Panc1 (cell line): ENCODE results near the gene KBTBD2. TPM values are rescaled to one million over a fixed set of nuclear protein-coding genes. Genes with fewer than 3 reads are reported as not detected.

Source experiments
- ATAC-seq: fragments of 200-7000 bp; cut with Tn5 transposase; 2 replicates; pipeline ENCODE4 v1.9.1; 2020; ENCODE audit warnings: mild to moderate bottlenecking, moderate library complexity
- BruUV-seq: library from RNA; stranded (reverse); fragments of 400-500 nt; replicated peaks from 2 replicates; lab custom pipeline; 2021; lab: Mats Ljungman, UMichigan
- CTCF ChIA-PET: fragments of 300-600 bp; sonication (Branson Sonifier 250); formaldehyde crosslinking; loops from one replicate; lab custom pipeline; 2022; ENCODE audit warnings: antibody characterized with exemption; lab: Charles Lee
- POLR2A ChIA-PET: fragments of 300-600 bp; sonication (Branson Sonifier 250); formaldehyde crosslinking; loops from one replicate; lab custom pipeline; 2022; ENCODE audit warnings: antibody characterized with exemption; lab: Charles Lee
- DNase-seq: peaks from one replicate; pipeline ENCODE4 v3.0.0-alpha.2; 2010; ENCODE audit warnings: low read depth, low spot score
- H3K27ac ChIP-seq: 2 replicates; pipeline ENCODE4 v1.5.1; 2011; ENCODE audit warnings: mild to moderate bottlenecking, low read length, inconsistent platforms
- H3K27me3 ChIP-seq: fragments of 200-500 bp; sonication (Bioruptor generic); 2 replicates; pipeline ENCODE4 v1.6.0; 2014; ENCODE audit warnings: low read length, inconsistent platforms; ENCODE audit not compliant: control insufficient read depth, insufficient read depth
- H3K36me3 ChIP-seq: fragments of 200-500 bp; sonication (Bioruptor generic); 2 replicates; pipeline ENCODE4 v1.5.1; 2014; ENCODE audit warnings: inconsistent platforms, mild to moderate bottlenecking, low read length, moderate library complexity; ENCODE audit not compliant: control insufficient read depth, insufficient read depth
- H3K4me1 ChIP-seq: 2 replicates; pipeline ENCODE4 v1.5.1; 2011; ENCODE audit warnings: inconsistent platforms, mild to moderate bottlenecking, low read length, moderate library complexity; ENCODE audit not compliant: control insufficient read depth, insufficient read depth
- H3K4me3 ChIP-seq, 2 experiments: 2 replicates each; pipeline ENCODE4 v1.5.1; 2011 to 2012; ENCODE audit warnings: low read depth in 2 of 2, low read length in 2 of 2, mild to moderate bottlenecking in 2 of 2, inconsistent platforms in 1 of 2, moderate library complexity in 1 of 2
- H3K9me3 ChIP-seq: fragments of 200-500 bp; sonication (Bioruptor generic); 2 replicates; pipeline ENCODE4 v1.5.1; 2014; ENCODE audit warnings: low read depth, mild to moderate bottlenecking, inconsistent platforms, low read length, moderate library complexity; ENCODE audit not compliant: control insufficient read depth, insufficient read depth
- CTCF ChIP-seq: fragments of 450-650 bp; IDR thresholded peaks from 2 replicates; pipeline ENCODE4 v1.5.1; 2017; ENCODE audit warnings: mild to moderate bottlenecking
- POLR2AphosphoS5 ChIP-seq: IDR thresholded peaks from 2 replicates; pipeline ENCODE4 v1.6.1; 2012; ENCODE audit warnings: mild to moderate bottlenecking, low read depth, low read length, moderate library complexity
- REST ChIP-seq, 2 experiments: IDR thresholded peaks; 2 replicates each; pipeline ENCODE4 v1.6.1; 2011 to 2012; ENCODE audit warnings: low read depth in 2 of 2, control low read depth in 1 of 2, low read length in 1 of 2, mild to moderate bottlenecking in 1 of 2, moderate library complexity in 1 of 2; ENCODE audit not compliant: insufficient read depth in 1 of 2
- SIN3A ChIP-seq: IDR thresholded peaks from 2 replicates; pipeline ENCODE4 v1.6.1; 2012; ENCODE audit warnings: low read depth, mild to moderate bottlenecking, low read length, moderate library complexity, borderline replicate concordance; ENCODE audit not compliant: insufficient read depth
- TCF7L2 ChIP-seq: IDR thresholded peaks from 2 replicates; pipeline ENCODE4 v1.6.1; 2011; ENCODE audit warnings: mild to moderate bottlenecking, low read depth, low read length, inconsistent platforms
- in situ Hi-C: cut with HindIII; loops from 2 replicates; pipeline ENCODE4 v1.10.0; 2016; ENCODE audit warnings: low sequenced_read_pairs, low pct_unique_long_range_greater_than_20kb
- intact Hi-C: fragments of 100-400 bp; cut with micrococcal nuclease; formaldehyde crosslinking; loops from one replicate; pipeline ENCODE4 v1.10.0; 2022; ENCODE audit not compliant: unreplicated experiment
- total RNA-seq: library from RNA; stranded (reverse); gene quantifications from one replicate; pipeline ENCODE4 v1.2.1, GENCODE V29; 2021; ENCODE audit not compliant: unreplicated experiment

Gene KBTBD2
- total RNA-seq, 1 experiment from 2014 or later: 36.8 TPM

- in situ Hi-C loops (no loop called here), intact Hi-C loops (no loop called here)
- no peak for DNase-seq
- Histone ChIP-seq H3K27ac (peak overlapping the region; percentile 99), H3K9me3 (no peaks in the 10 kb centered on the region), H3K4me3 (peak overlapping the region; percentile 58 to 83), H3K27me3 (no peaks in the 10 kb centered on the region), H3K4me1 (peaks cover 24% of the 10 kb centered on the region), H3K36me3 (peaks cover 3% of the 10 kb centered on the region; the same call in 1 of the 2 replicates)
- peak; percentile 26 for ATAC-seq
- TF ChIP-seq TCF7L2 (no peak), POLR2AphosphoS5 (no peak), SIN3A (no peak), REST (IDR thresholded peaks at IDR 0.05; ENCODE audit: insufficient read depth in 1 of 2, low read depth in 2 of 2, low read length in 1 of 2) (no peak), CTCF (no peak)
- POLR2A ChIA-PET: no interaction called here
- CTCF ChIA-PET: interaction anchor here (0.9 kb wide), 1 partner anchor 47 kb away, joined by 3 read pairs; no protein-coding TSS in a partner anchor
- BruUV-seq: TSS peak; percentile 95
Measured at GRCh38 chr7:32892521-32893206, 1.1 kb upstream of the KBTBD2 start.

DNA sequence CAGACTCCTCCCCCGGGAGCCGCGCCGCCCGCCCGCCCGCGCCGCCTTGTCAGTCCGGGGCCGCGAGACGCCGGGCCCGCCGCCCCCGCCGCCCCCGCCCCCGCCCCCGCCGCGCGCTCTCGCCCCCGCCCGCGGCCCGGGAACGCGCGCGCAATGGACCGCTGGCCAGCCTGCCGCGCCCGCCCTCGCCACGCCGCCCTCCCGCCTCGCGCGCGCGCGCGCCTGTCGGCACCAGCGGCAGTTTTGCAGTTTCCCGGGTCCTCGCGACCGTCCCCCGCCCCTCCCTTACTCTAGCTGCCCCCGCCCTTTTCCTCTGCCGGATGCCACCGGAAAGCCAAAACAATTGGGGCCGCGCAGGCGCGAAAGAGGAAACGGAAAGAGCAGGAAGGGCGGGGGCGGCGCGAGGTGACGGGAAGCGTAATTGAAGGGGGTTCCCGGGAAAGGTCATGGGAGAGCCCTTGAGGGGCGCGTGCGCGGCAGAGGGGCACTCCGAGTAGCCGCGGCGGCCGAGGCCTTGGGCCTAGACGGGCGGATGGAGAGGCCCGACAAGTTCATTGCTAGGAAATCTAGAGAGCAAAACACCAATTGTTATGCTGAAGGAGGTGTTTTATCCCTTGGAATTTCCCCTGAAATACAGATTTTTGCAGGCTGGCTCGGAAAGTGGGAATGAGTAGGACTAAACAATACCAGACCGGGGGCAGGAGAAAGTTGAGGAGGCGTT, 400 bp upstream of the KBTBD2 start:
- H3K4me3 ChIP-seq: peak overlapping the region; percentile 83 to 94
- DNase-seq (no peak), ATAC-seq (peak; percentile 81)
- TF ChIP-seq REST (IDR thresholded peaks at IDR 0.05; ENCODE audit: insufficient read depth in 1 of 2, low read depth in 2 of 2, low read length in 1 of 2) (no peak), SIN3A (peak; percentile 29; the same call in 1 of the 2 replicates), POLR2AphosphoS5 (peak; percentile 87)
- H3K36me3 ChIP-seq: peaks cover 3% of the 10 kb centered on the region; the same call in 1 of the 2 replicates
- ChIA-PET CTCF (interaction anchor here (0.9 kb wide), 1 partner anchor 46 kb away, joined by 3 read pairs; no protein-coding TSS in a partner anchor), POLR2A (no interaction called here)
- intact Hi-C loops (no loop called here), in situ Hi-C loops (no loop called here)
- BruUV-seq: no TSS peak
- no peaks in the 10 kb centered on the region for H3K9me3 ChIP-seq
- H3K27ac ChIP-seq: peak overlapping the region; percentile 99
- H3K4me1 ChIP-seq: peaks cover 31% of the 10 kb centered on the region
- H3K27me3 ChIP-seq: no peaks in the 10 kb centered on the region
